A549 (cell line): ENCODE data around the gene VLDLR. TPM values are rescaled to one million over a fixed set of nuclear protein-coding genes. Genes with fewer than 3 reads are reported as not detected.

Experiments
- ATAC-seq, 2 experiments: fragments of 200-7000 bp in 1 of 2; fragments of >200 bp in 1 of 2; cut with Nextera tagmentation in 1 of 2; cut with Tn5 transposase in 1 of 2; 3 replicates each; pipeline versions ENCODE4 v1.8.0 to v1.9.1; 2018 to 2020; ENCODE audit warnings: mild to moderate bottlenecking in 1 of 2, moderate library complexity in 1 of 2
- CTCF ChIA-PET: fragments of 300-600 bp; sonication (Branson Sonifier 250); formaldehyde crosslinking; extraction: SDS; loops from one replicate; lab custom pipeline; 2021; ENCODE audit warnings: antibody characterized with exemption, inconsistent platforms; lab: Yijun Ruan, JAX
- POLR2A ChIA-PET: fragments of 350-600 bp; formaldehyde crosslinking; extraction: SDS; loops from one replicate; lab custom pipeline; 2021; ENCODE audit warnings: antibody characterized with exemption, inconsistent platforms; lab: Yijun Ruan, JAX
- DNase-seq, 2 experiments: peaks; one replicate each; pipeline versions ENCODE4 v3.0.0 to v3.0.0-alpha.2; 2011 to 2016; ENCODE audit warnings: low read depth in 1 of 2, low spot score in 1 of 2
- FAIRE-seq: peaks from 2 replicates; lab custom pipeline; 2011; peaks lifted over from hg19 to GRCh38; lab: Jason Lieb, UNC
- H3K27ac ChIP-seq, 2 experiments: fragments of >200 bp; sonication (Bioruptor Twin); formaldehyde crosslinking; 3 replicates each; pipeline ENCODE4 v1.5.1; 2016 to 2017
- H3K4me1 ChIP-seq: fragments of >200 bp; sonication (Bioruptor Twin); formaldehyde crosslinking; 3 replicates; pipeline ENCODE4 v1.6.1; 2016
- H3K4me2 ChIP-seq: fragments of >200 bp; sonication (Bioruptor Twin); formaldehyde crosslinking; 3 replicates; pipeline ENCODE4 v1.6.1; 2016
- H3K4me3 ChIP-seq: fragments of >200 bp; sonication (Bioruptor Twin); formaldehyde crosslinking; 3 replicates; pipeline ENCODE4 v1.5.1; 2016
- H3K9me3 ChIP-seq: fragments of >200 bp; sonication (Bioruptor Twin); formaldehyde crosslinking; 3 replicates; pipeline ENCODE4 v1.6.1; 2016
- ATOH8 ChIP-seq: fragments of 250-450 bp; sonication (Bioruptor Pico); IDR thresholded peaks from 2 replicates; pipeline ENCODE4 v1.5.0; 2020; ENCODE audit warnings: low read depth, mild to moderate bottlenecking, moderate library complexity
- BCL3 ChIP-seq: fragments of >200 bp; sonication (Bioruptor Twin); formaldehyde crosslinking; IDR thresholded peaks from 3 replicates; pipeline ENCODE4 v1.6.1; 2016
- CBX2 ChIP-seq: fragments of 200-600 bp; sonication (generic); IDR thresholded peaks from 2 replicates; pipeline ENCODE4 v1.6.1; 2016; ENCODE audit warnings: low read depth, mild to moderate bottlenecking, borderline replicate concordance
- CBX8 ChIP-seq: fragments of 200-600 bp; sonication (generic); IDR thresholded peaks from 2 replicates; pipeline ENCODE4 v1.6.1; 2016
- CEBPB ChIP-seq, 2 experiments: fragments of >200 bp in 1 of 2; sonication (Bioruptor Twin) in 1 of 2; formaldehyde crosslinking in 1 of 2; IDR thresholded peaks; 2 replicates each; pipeline ENCODE4 v1.6.1; 2012 to 2016
- CHD2 ChIP-seq: fragments of 150-350 bp; IDR thresholded peaks from 2 replicates; pipeline ENCODE4 v1.6.1; 2014; ENCODE audit warnings: low read length; ENCODE audit not compliant: partially characterized antibody
- CHD4 ChIP-seq: fragments of 200-600 bp; sonication (generic); IDR thresholded peaks from 2 replicates; pipeline ENCODE4 v1.6.1; 2016; ENCODE audit warnings: antibody characterized with exemption, mild to moderate bottlenecking, borderline replicate concordance
- EHMT2 ChIP-seq: fragments of 200-600 bp; sonication (generic); IDR thresholded peaks from 2 replicates; pipeline ENCODE4 v1.6.1; 2016; ENCODE audit warnings: antibody characterized with exemption, low read depth, mild to moderate bottlenecking, moderate library complexity
- ESRRA ChIP-seq: fragments of 150-350 bp; IDR thresholded peaks from 2 replicates; pipeline ENCODE4 v1.6.1; 2014; ENCODE audit warnings: mild to moderate bottlenecking, low read length, borderline replicate concordance
- HES2 ChIP-seq: fragments of >200 bp; sonication (Bioruptor Twin); formaldehyde crosslinking; IDR thresholded peaks from 2 replicates; pipeline ENCODE4 v1.6.1; 2016
- HMGXB4 ChIP-seq: fragments of 250-450 bp; sonication (Bioruptor Pico); IDR thresholded peaks from 2 replicates; pipeline ENCODE4 v1.5.0; 2021; ENCODE audit warnings: mild to moderate bottlenecking, moderate library complexity, borderline replicate concordance
- JUNB ChIP-seq: fragments of >200 bp; sonication (Bioruptor Twin); formaldehyde crosslinking; IDR thresholded peaks from 2 replicates; pipeline ENCODE4 v1.6.1; 2016
- KDM5A ChIP-seq: fragments of 200-600 bp; sonication (generic); IDR thresholded peaks from 2 replicates; pipeline ENCODE4 v1.6.1; 2016; ENCODE audit warnings: antibody characterized with exemption, mild to moderate bottlenecking
- MAFK ChIP-seq: fragments of 450-650 bp; IDR thresholded peaks from 2 replicates; pipeline ENCODE4 v1.6.1; 2014; ENCODE audit not compliant: partially characterized antibody
- MYC ChIP-seq: IDR thresholded peaks from 2 replicates; pipeline ENCODE4 v1.6.1; 2012; ENCODE audit warnings: mild to moderate bottlenecking, inconsistent platforms, low read length, improper control_type of control experiment, borderline replicate concordance
- NR3C1 ChIP-seq: fragments of >200 bp; sonication (Bioruptor Twin); formaldehyde crosslinking; IDR thresholded peaks from 3 replicates; pipeline ENCODE4 v1.6.1; 2017
- PHF8 ChIP-seq: fragments of 200-600 bp; sonication (generic); IDR thresholded peaks from 2 replicates; pipeline ENCODE4 v1.6.1; 2016; ENCODE audit warnings: low read depth, mild to moderate bottlenecking, antibody characterized with exemption, moderate library complexity, borderline replicate concordance
- POLR2A ChIP-seq: IDR thresholded peaks from 2 replicates; pipeline ENCODE4 v1.6.1; 2012; ENCODE audit warnings: mild to moderate bottlenecking, low read length
- RAD21 ChIP-seq, 2 experiments: fragments of >200 bp in 1 of 2; sonication (Bioruptor Twin) in 1 of 2; formaldehyde crosslinking in 1 of 2; IDR thresholded peaks in 1 of 2; conservative IDR thresholded peaks in 1 of 2; 2 replicates in 1 of 2; 3 replicates in 1 of 2; pipeline ENCODE4 v1.6.1; 2012 to 2018; ENCODE audit warnings: inconsistent platforms in 1 of 2
- RFX5 ChIP-seq: fragments of 450-650 bp; IDR thresholded peaks from 2 replicates; pipeline ENCODE4 v1.7.1; 2014; ENCODE audit warnings: antibody characterized with exemption, mild to moderate bottlenecking, moderate library complexity
- RNF2 ChIP-seq: fragments of 200-600 bp; sonication (generic); IDR thresholded peaks from 2 replicates; pipeline ENCODE4 v1.6.1; 2016; ENCODE audit warnings: low read depth, mild to moderate bottlenecking, antibody characterized with exemption, moderate library complexity, borderline replicate concordance
- TP53 ChIP-seq: fragments of 250-450 bp; sonication (Bioruptor Pico); IDR thresholded peaks from 2 replicates; pipeline ENCODE4 v1.5.0; 2021; ENCODE audit warnings: mild to moderate bottlenecking, moderate library complexity
- USF2 ChIP-seq: fragments of 450-650 bp; IDR thresholded peaks from 2 replicates; pipeline ENCODE4 v1.6.1; 2014; ENCODE audit warnings: antibody characterized with exemption
- ZC3H11A ChIP-seq: fragments of 450-650 bp; IDR thresholded peaks from 2 replicates; pipeline ENCODE4 v1.6.1; 2014; ENCODE audit warnings: antibody characterized with exemption, mild to moderate bottlenecking
- WGBS: methylation state at CpG from one replicate; pipeline ENCODE4 v1.1.6; 2017; ENCODE audit errors: missing lambda C conversion rate; 5-methylcytosine and 5-hydroxymethylcytosine counted together
- polyA plus RNA-seq, 4 experiments: library from polyadenylated mRNA; depleted of rRNA in 3 of 4; stranded (reverse); fragments of >200 nt; fragmentation: RNase III in 1 of 4; extraction: RNeasy Plus Mini Kit Qiagen cat#74134 plus additional on column Dnase treatment in 1 of 4; gene quantifications; 2 replicates in 3 of 4; 3 replicates in 1 of 4; pipeline ENCODE4 v1.2.3, GENCODE V29; 2011 to 2017

Gene VLDLR
- polyA plus RNA-seq, 2 of the 4 experiments (the other 2 are of a cell fraction), result 27.9 to 49.0 TPM

GRCh38 chr9:2681981-2682380, 60.4 kb downstream of the VLDLR start:
- Histone ChIP-seq H3K4me1 (peaks cover 11% of the 10 kb centered on the region; the same call in 2 of the 3 replicates), H3K4me2 (no peak overlapping the region), H3K4me3 (no peak overlapping the region), H3K27ac (no peak overlapping the region), H3K9me3 (no peaks in the 10 kb centered on the region)
- no peak for DNase-seq
- TF ChIP-seq CBX8 (no peak), ESRRA (no peak), CEBPB (IDR thresholded peaks at IDR 0.05) (no peak)
- no peak for FAIRE-seq
- CTCF ChIA-PET, result no interaction called here
- WGBS, result 72% methylated on average over 1 of the region's 1 CpG
- ATAC-seq, result no peak
- POLR2A ChIA-PET, result no interaction called here

GRCh38 chr9:2686911-2687310, 65.3 kb downstream of the VLDLR start:
- H3K9me3 ChIP-seq, result no peaks in the 10 kb centered on the region
- 84% methylated on average over 4 of the region's 4 CpGs for WGBS
- no peak overlapping the region for H3K27ac ChIP-seq
- H3K4me2 ChIP-seq, result no peak overlapping the region
- no peak overlapping the region for H3K4me3 ChIP-seq
- ChIA-PET POLR2A (no interaction called here), CTCF (interaction anchor here (1.0 kb wide), 1 partner anchor 10 kb away, joined by 3 read pairs; no protein-coding TSS in a partner anchor)
- DNase-seq, result no peak
- ATAC-seq, result no peak
- no peaks in the 10 kb centered on the region for H3K4me1 ChIP-seq
- no peak for FAIRE-seq
- no peak for TF ChIP-seq NR3C1
- TF ChIP-seq CHD2, result no peak
- no peak for TF ChIP-seq RNF2
- TF ChIP-seq POLR2A, result no peak
- no peak for TF ChIP-seq TP53
- TF ChIP-seq KDM5A, result no peak
- TF ChIP-seq ZC3H11A, result no peak
- no peak for TF ChIP-seq CEBPB (IDR thresholded peaks at IDR 0.05)
- TF ChIP-seq JUNB, result no peak
- TF ChIP-seq ATOH8, result no peak
- TF ChIP-seq PHF8, result no peak
- TF ChIP-seq RAD21 (conservative IDR thresholded peaks at IDR 0.05 in 1 of 2, IDR thresholded peaks at IDR 0.05 in 1 of 2), result no peak
- TF ChIP-seq EHMT2, result no peak
- no peak for TF ChIP-seq HES2
- TF ChIP-seq HMGXB4 (CRISPR knock-in tag), result no peak
- TF ChIP-seq MAFK, result no peak
- TF ChIP-seq CBX2, result no peak
- TF ChIP-seq, all 56 proteins: peak for 0

- ATAC-seq (no peak), FAIRE-seq (no peak), DNase-seq (no peak)
- Histone ChIP-seq H3K4me2 (no peak overlapping the region), H3K4me1 (no peaks in the 10 kb centered on the region), H3K9me3 (no peaks in the 10 kb centered on the region), H3K27ac (no peak overlapping the region), H3K4me3 (no peak overlapping the region)
- TF ChIP-seq RFX5 (no peak), USF2 (no peak), BCL3 (no peak), JUNB (no peak), MYC (no peak), CHD4 (no peak)
- POLR2A ChIA-PET, result no interaction called here
- 71% methylated on average over 3 of the region's 3 CpGs for WGBS
- CTCF ChIA-PET, result no interaction called here
Observed at GRCh38 chr9:2688636-2689035, 67.0 kb downstream of the VLDLR start.
